HG03060 (cell line): ENCODE data around the gene CCDC106.

Experiments used
- ATAC-seq: cut with Tn5 transposase; IDR thresholded peaks from one replicate; pipeline ENCODE4 v1.9.1; 2021; ENCODE audit warnings: low read depth, moderate number of reproducible peaks; ENCODE audit not compliant: unreplicated experiment

The CCDC106 gene

GRCh38 chr19:55613930-55614710, 33.9 kb upstream of the CCDC106 start:
- ATAC-seq, result no peak

- no peak for ATAC-seq
Observed at GRCh38 chr19:55614711-55615542, 33.1 kb upstream of the CCDC106 start.

- no peak for ATAC-seq
Observed at GRCh38 chr19:55615543-55616394, 32.2 kb upstream of the CCDC106 start.

GRCh38 chr19:55616395-55616875, 31.6 kb upstream of the CCDC106 start:
- ATAC-seq, result no peak

- no peak for ATAC-seq
Observed at GRCh38 chr19:55617426-55617825, 30.6 kb upstream of the CCDC106 start.

- no peak for ATAC-seq
Observed at GRCh38 chr19:55618426-55618825, 29.6 kb upstream of the CCDC106 start.

GRCh38 chr19:55619286-55619685, 28.7 kb upstream of the CCDC106 start:
- no peak for ATAC-seq

GRCh38 chr19:55620410-55621204, 27.4 kb upstream of the CCDC106 start:
- no peak for ATAC-seq

GRCh38 chr19:55621205-55621672, 26.8 kb upstream of the CCDC106 start:
- no peak for ATAC-seq

GRCh38 chr19:55621673-55622231, 26.3 kb upstream of the CCDC106 start:
- ATAC-seq, result no peak

- no peak for ATAC-seq
Observed at GRCh38 chr19:55622242-55622969, 25.6 kb upstream of the CCDC106 start.

- ATAC-seq, result no peak
Observed at GRCh38 chr19:55623130-55623529, 24.9 kb upstream of the CCDC106 start.

- ATAC-seq, result no peak
Observed at GRCh38 chr19:55623561-55623960, 24.5 kb upstream of the CCDC106 start.

- no peak for ATAC-seq
Observed at GRCh38 chr19:55624109-55625003, 23.7 kb upstream of the CCDC106 start, which contains the start of gene ZNF784. Gene ZNF784, minus strand, starts transcription at chr19:55624566. Its CDS starts 5 bp downstream, at chr19:55624561.

GRCh38 chr19:55625004-55625326, 23.0 kb upstream of the CCDC106 start:
- ATAC-seq, result no peak

GRCh38 chr19:55626350-55626749, 21.7 kb upstream of the CCDC106 start:
- no peak for ATAC-seq

GRCh38 chr19:55632463-55632834, 15.6 kb upstream of the CCDC106 start:
- no peak for ATAC-seq

GRCh38 chr19:55633861-55634260, 14.2 kb upstream of the CCDC106 start:
- ATAC-seq, result no peak
